Loucy (cell line): ENCODE measurements around the gene OVOL2.

ENCODE experiments used
- CTCF ChIP-seq: fragments of 200-600 bp; sonication (generic); conservative IDR thresholded peaks from 2 replicates; pipeline ENCODE4 v1.5.1; 2014; ENCODE audit warnings: mild to moderate bottlenecking, antibody characterized with exemption, low read length
- EZH2phosphoT487 ChIP-seq: fragments of 200-600 bp; IDR thresholded peaks from 2 replicates; pipeline ENCODE4 v1.6.1; 2018; ENCODE audit warnings: antibody characterized with exemption, mild to moderate bottlenecking, moderate library complexity, borderline replicate concordance

- TF ChIP-seq CTCF = no peak
- TF ChIP-seq EZH2phosphoT487 = no peak
These were observed 33.9 kb upstream of the OVOL2 start for GRCh38 chr20:18091623-18092022.
